DMS 273 (cell line): ENCODE data around the gene PLCB2.

ENCODE experiments used
- DNase-seq: peaks from one replicate; lab custom pipeline; 2025; ENCODE audit not compliant: unreplicated experiment; lab: John Stamatoyannopoulos, UW

PLCB2 gene

GRCh38 chr15:40303576-40303975 lies 4.2 kb downstream of the PLCB2 start:
- DNase-seq = no peak

- DNase-seq = no peak
These were observed 4.8 kb downstream of the PLCB2 start for GRCh38 chr15:40302981-40303380.

- DNase-seq = no peak
These were observed 5.3 kb downstream of the PLCB2 start for GRCh38 chr15:40302288-40302886.

GRCh38 chr15:40301467-40302179 lies 6.1 kb downstream of the PLCB2 start:
- no peak for DNase-seq

- no peak for DNase-seq
These were observed 7.0 kb downstream of the PLCB2 start for GRCh38 chr15:40300771-40301170.

- DNase-seq = no peak
These were observed 7.4 kb downstream of the PLCB2 start for GRCh38 chr15:40300367-40300766.

- no peak for DNase-seq
These were observed 9.4 kb downstream of the PLCB2 start for GRCh38 chr15:40298216-40298935.

GRCh38 chr15:40297356-40297755 lies 10.4 kb downstream of the PLCB2 start:
- no peak for DNase-seq

GRCh38 chr15:40296561-40297230 lies 11.0 kb downstream of the PLCB2 start:
- DNase-seq = no peak

GRCh38 chr15:40295877-40296560 lies 11.7 kb downstream of the PLCB2 start:
- no peak for DNase-seq

GRCh38 chr15:40295297-40295696 lies 12.4 kb downstream of the PLCB2 start:
- DNase-seq = no peak

- no peak for DNase-seq
These were observed 13.5 kb downstream of the PLCB2 start for GRCh38 chr15:40293905-40294895.

- no peak for DNase-seq
These were observed 14.7 kb downstream of the PLCB2 start for GRCh38 chr15:40293006-40293405.

GRCh38 chr15:40292246-40292645 lies 15.5 kb downstream of the PLCB2 start:
- no peak for DNase-seq

GRCh38 chr15:40290918-40291574 lies 16.7 kb downstream of the PLCB2 start:
- DNase-seq = peak; percentile 79

GRCh38 chr15:40290545-40290917 lies 17.2 kb downstream of the PLCB2 start:
- DNase-seq = no peak

- DNase-seq = peak; percentile 56
These were observed 18.5 kb downstream of the PLCB2 start for GRCh38 chr15:40289140-40289775.

- no peak for DNase-seq
These were observed 19.8 kb downstream of the PLCB2 start for GRCh38 chr15:40287968-40288367.

- DNase-seq = no peak
These were observed 20.2 kb downstream of the PLCB2 start for GRCh38 chr15:40287505-40287904.
